Mesenchymal stem cell (in vitro differentiated cells and primary cell): ENCODE measurements around the gene RIMKLA.

ENCODE experiments used
- DNase-seq: peaks from one replicate; pipeline ENCODE4 v3.0.0-alpha.2; 2013
- H2AFZ ChIP-seq: one replicate; pipeline ENCODE4 v1.6.1; 2013; ENCODE audit warnings: low read depth, mild to moderate bottlenecking, control low read depth, inconsistent platforms, low read length, moderate library complexity
- H2AK5ac ChIP-seq: 2 replicates; pipeline ENCODE4 v1.6.1; 2013; ENCODE audit warnings: low read length, moderate library complexity, mild to moderate bottlenecking, inconsistent platforms; ENCODE audit not compliant: severe bottlenecking
- H2BK120ac ChIP-seq: one replicate; pipeline ENCODE4 v1.6.1; 2013; ENCODE audit warnings: low read depth, mild to moderate bottlenecking, inconsistent platforms, low read length, moderate library complexity
- H2BK12ac ChIP-seq, 2 experiments: one replicate each; pipeline ENCODE4 v1.6.1; 2013; ENCODE audit warnings: inconsistent platforms in 2 of 2, low read length in 2 of 2, mild to moderate bottlenecking in 2 of 2, moderate library complexity in 2 of 2, control low read depth in 1 of 2
- H2BK15ac ChIP-seq: one replicate; pipeline ENCODE4 v1.6.1; 2013; ENCODE audit warnings: mild to moderate bottlenecking, low read depth, inconsistent platforms; ENCODE audit not compliant: poor library complexity, severe bottlenecking
- H2BK5ac ChIP-seq: 2 replicates; pipeline ENCODE4 v1.6.1; 2013; ENCODE audit warnings: low read depth, mild to moderate bottlenecking, low read length, control low read depth, inconsistent platforms; ENCODE audit not compliant: poor library complexity, severe bottlenecking
- H3K14ac ChIP-seq, 2 experiments: one replicate each; pipeline ENCODE4 v1.6.1; 2013; ENCODE audit warnings: inconsistent platforms in 2 of 2, low read length in 2 of 2, control low read depth in 1 of 2, mild to moderate bottlenecking in 1 of 2, moderate library complexity in 1 of 2
- H3K18ac ChIP-seq, 2 experiments: one replicate each; pipeline ENCODE4 v1.6.1; 2013; ENCODE audit warnings: inconsistent platforms in 2 of 2, low read length in 2 of 2, control low read depth in 1 of 2, low read depth in 1 of 2, mild to moderate bottlenecking in 1 of 2
- H3K23ac ChIP-seq, 2 experiments: one replicate each; pipeline ENCODE4 v1.6.1; 2013; ENCODE audit warnings: inconsistent platforms in 2 of 2, low read length in 2 of 2, mild to moderate bottlenecking in 2 of 2, moderate library complexity in 2 of 2, control low read depth in 1 of 2
- H3K27ac ChIP-seq: 2 replicates; pipeline ENCODE4 v1.5.1; 2013; ENCODE audit warnings: mild to moderate bottlenecking, moderate library complexity, low read length, control low read depth, inconsistent platforms; ENCODE audit not compliant: poor library complexity, severe bottlenecking
- H3K27me3 ChIP-seq, 2 experiments: 2 replicates each; pipeline versions ENCODE4 v1.6.1 to v1.7.0; 2013; ENCODE audit warnings: low read length in 2 of 2, mild to moderate bottlenecking in 2 of 2, moderate library complexity in 2 of 2, control low read depth in 1 of 2, inconsistent platforms in 1 of 2; ENCODE audit not compliant: control insufficient read depth in 1 of 2, insufficient read depth in 1 of 2
- H3K36me3 ChIP-seq, 2 experiments: 2 replicates each; pipeline versions ENCODE4 v1.6.1 to v1.7.0; 2013; ENCODE audit warnings: low read length in 2 of 2, control low read depth in 1 of 2, inconsistent platforms in 1 of 2, low read depth in 1 of 2, mild to moderate bottlenecking in 1 of 2; ENCODE audit not compliant: insufficient read depth in 2 of 2, control insufficient read depth in 1 of 2
- H3K4ac ChIP-seq, 2 experiments: one replicate each; pipeline ENCODE4 v1.6.1; 2013; ENCODE audit warnings: inconsistent platforms in 2 of 2, low read length in 2 of 2, mild to moderate bottlenecking in 2 of 2, moderate library complexity in 2 of 2, control low read depth in 1 of 2, low read depth in 1 of 2
- H3K4me1 ChIP-seq: 2 replicates; pipeline ENCODE4 v1.6.1; 2013; ENCODE audit warnings: low read depth, low read length, control low read depth; ENCODE audit not compliant: control insufficient read depth, insufficient read depth
- H3K4me2 ChIP-seq: 2 replicates; pipeline ENCODE4 v1.6.1; 2013; ENCODE audit warnings: low read length, mild to moderate bottlenecking, inconsistent platforms; ENCODE audit not compliant: poor library complexity, severe bottlenecking
- H3K4me3 ChIP-seq, 2 experiments: 2 replicates each; pipeline versions ENCODE4 v1.5.1 to v1.7.0; 2013; ENCODE audit warnings: low read length in 2 of 2, mild to moderate bottlenecking in 2 of 2, control low read depth in 1 of 2, low read depth in 1 of 2; ENCODE audit not compliant: insufficient read depth in 1 of 2
- H3K79me1 ChIP-seq: replicated peaks from 2 replicates; pipeline ENCODE4 v1.6.1; 2013; ENCODE audit warnings: mild to moderate bottlenecking, control low read depth, low read length, inconsistent platforms; ENCODE audit not compliant: poor library complexity, severe bottlenecking
- H3K9ac ChIP-seq: 2 replicates; pipeline ENCODE4 v1.7.0; 2013; ENCODE audit warnings: mild to moderate bottlenecking, low read length, moderate library complexity
- H3K9me3 ChIP-seq: 2 replicates; pipeline ENCODE4 v1.7.0; 2013; ENCODE audit warnings: mild to moderate bottlenecking, low read length; ENCODE audit not compliant: control insufficient read depth
- H4K8ac ChIP-seq: one replicate; pipeline ENCODE4 v1.6.1; 2013; ENCODE audit warnings: inconsistent platforms, mild to moderate bottlenecking, low read length, moderate library complexity
- H4K91ac ChIP-seq: one replicate; pipeline ENCODE4 v1.6.1; 2013; ENCODE audit warnings: mild to moderate bottlenecking, low read length, inconsistent platforms
- WGBS: methylation state at CpG from one replicate; pipeline ENCODE4 v1.1.7; 2013; ENCODE audit warnings: mixed read lengths; 5-methylcytosine and 5-hydroxymethylcytosine counted together

The RIMKLA gene

DNA sequence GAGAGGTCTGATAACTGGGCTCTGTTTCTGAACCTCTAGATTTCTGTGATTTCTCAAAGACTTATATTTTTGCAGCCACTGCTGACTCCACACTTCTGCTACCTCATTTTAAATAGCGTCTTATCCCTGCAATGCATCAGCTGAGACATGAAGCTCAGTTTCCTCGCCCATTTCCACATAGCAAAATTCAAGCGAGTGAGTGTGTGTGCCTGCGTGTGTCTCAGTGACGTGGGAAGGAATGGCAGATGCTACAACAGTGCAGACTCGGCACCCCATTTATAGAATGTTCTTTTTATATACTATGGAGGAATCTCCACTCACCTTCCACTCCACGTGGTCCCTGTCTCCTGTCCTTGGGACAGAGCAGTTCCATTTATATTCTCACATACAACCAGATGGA is 39.5 kb downstream of the RIMKLA start:
- H2AFZ ChIP-seq = no peak overlapping the region
- no peak overlapping the region for H3K23ac ChIP-seq
- no peak overlapping the region for H3K9ac ChIP-seq
- no peak overlapping the region for H2AK5ac ChIP-seq
- H3K27me3 ChIP-seq = peaks cover 0 to 41% of the 10 kb centered on the region in 2 experiments
- H3K36me3 ChIP-seq = no peaks in the 10 kb centered on the region
- H2BK120ac ChIP-seq = no peak overlapping the region
- no peak overlapping the region for H2BK5ac ChIP-seq
- peak overlapping the region in 1 of 2 experiments; percentile 8 for H3K4me3 ChIP-seq
- H2BK15ac ChIP-seq = no peak overlapping the region
- WGBS = 92% methylated on average over 7 of the region's 7 CpGs
- H3K79me1 ChIP-seq = no peaks in the 10 kb centered on the region
- peaks cover 9% of the 10 kb centered on the region for H3K4me1 ChIP-seq
- no peak for DNase-seq
- H3K9me3 ChIP-seq = no peaks in the 10 kb centered on the region
- H4K91ac ChIP-seq = no peak overlapping the region
- no peak overlapping the region for H3K4ac ChIP-seq
- H3K14ac ChIP-seq = no peak overlapping the region
- no peak overlapping the region for H3K27ac ChIP-seq
- H3K18ac ChIP-seq = no peak overlapping the region
- H3K4me2 ChIP-seq = no peak overlapping the region
- no peak overlapping the region for H2BK12ac ChIP-seq
- no peak overlapping the region for H4K8ac ChIP-seq

DNA sequence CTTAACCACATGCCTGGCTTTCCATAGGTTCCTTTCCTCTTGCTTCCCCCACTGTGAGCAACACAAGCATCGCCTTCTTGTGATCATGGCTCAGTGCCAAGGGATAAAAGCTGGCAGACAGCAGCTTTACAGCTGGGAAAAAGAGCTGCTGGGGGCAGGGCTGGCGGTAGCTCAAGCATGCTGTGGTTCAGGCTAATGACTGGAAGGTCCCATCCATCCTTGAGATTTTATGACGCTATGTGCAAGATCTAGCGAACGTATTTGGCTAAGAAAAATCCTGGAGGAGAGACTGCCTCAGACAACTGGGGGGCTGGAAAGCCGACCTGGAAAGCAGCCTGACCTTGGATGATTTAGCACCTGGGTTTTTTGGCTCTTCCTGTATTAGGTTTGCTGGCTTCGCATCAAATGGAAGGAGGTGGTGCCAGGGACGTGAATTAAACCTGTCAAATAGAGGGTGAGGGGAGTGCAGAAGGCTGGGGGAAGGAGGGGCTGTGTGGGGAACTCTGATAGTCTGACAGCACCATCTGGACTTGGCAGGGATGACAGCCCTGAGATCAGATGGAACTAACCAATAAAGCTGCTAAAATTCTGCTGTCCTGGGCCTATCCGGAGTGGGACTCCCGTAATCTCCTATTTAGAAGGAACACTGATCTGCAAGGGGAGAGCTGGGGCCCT is 40.5 kb downstream of the RIMKLA start:
- no peaks in the 10 kb centered on the region for H3K79me1 ChIP-seq
- no peak overlapping the region for H2BK15ac ChIP-seq
- H3K9ac ChIP-seq = peak overlapping the region; percentile 15
- H3K4me2 ChIP-seq = no peak overlapping the region
- no peak overlapping the region for H3K4ac ChIP-seq
- peak; percentile 29 for DNase-seq
- H3K18ac ChIP-seq = no peak overlapping the region
- H3K4me3 ChIP-seq = peak overlapping the region in 1 of 2 experiments; percentile 8
- no peak overlapping the region for H4K91ac ChIP-seq
- H3K27me3 ChIP-seq = peaks cover 0 to 35% of the 10 kb centered on the region in 2 experiments
- no peak overlapping the region for H2AFZ ChIP-seq
- H3K36me3 ChIP-seq = no peaks in the 10 kb centered on the region
- no peak overlapping the region for H2BK12ac ChIP-seq
- no peaks in the 10 kb centered on the region for H3K9me3 ChIP-seq
- H4K8ac ChIP-seq = no peak overlapping the region
- no peak overlapping the region for H3K23ac ChIP-seq
- H2AK5ac ChIP-seq = no peak overlapping the region
- H3K14ac ChIP-seq = no peak overlapping the region
- H2BK120ac ChIP-seq = no peak overlapping the region
- H3K27ac ChIP-seq = no peak overlapping the region
- peaks cover 9% of the 10 kb centered on the region for H3K4me1 ChIP-seq
- H2BK5ac ChIP-seq = no peak overlapping the region
- 67% methylated on average over 10 of the region's 10 CpGs for WGBS

DNA sequence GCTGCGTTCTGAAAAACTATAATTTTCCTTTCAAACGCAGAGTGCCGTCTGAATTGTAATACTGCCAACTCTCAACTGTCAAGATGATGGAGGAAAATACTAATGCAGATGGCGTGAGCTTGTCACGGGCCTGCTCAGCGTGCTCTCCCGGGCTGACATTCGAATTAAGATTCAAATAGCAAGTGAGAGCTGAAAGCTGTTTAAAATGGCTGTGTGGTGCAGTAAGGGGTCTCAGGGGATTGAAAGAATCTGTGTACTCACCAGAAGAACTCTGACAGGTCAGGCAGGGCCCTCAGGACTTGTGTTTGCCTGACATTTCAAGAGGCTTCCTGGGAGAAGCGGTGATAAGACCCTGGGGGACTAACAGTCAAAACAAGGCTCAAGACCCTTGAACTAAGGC is 42.1 kb downstream of the RIMKLA start:
- H3K4me1 ChIP-seq = peaks cover 9% of the 10 kb centered on the region
- H3K9me3 ChIP-seq = no peaks in the 10 kb centered on the region
- H3K23ac ChIP-seq = no peak overlapping the region
- no peak overlapping the region for H3K27ac ChIP-seq
- H3K79me1 ChIP-seq = no peaks in the 10 kb centered on the region
- no peak overlapping the region for H4K8ac ChIP-seq
- no peak overlapping the region for H3K9ac ChIP-seq
- no peak overlapping the region for H3K4ac ChIP-seq
- no peak overlapping the region for H2AK5ac ChIP-seq
- H2BK15ac ChIP-seq = no peak overlapping the region
- DNase-seq = no peak
- peaks cover 0 to 31% of the 10 kb centered on the region in 2 experiments for H3K27me3 ChIP-seq
- H2AFZ ChIP-seq = no peak overlapping the region
- H2BK5ac ChIP-seq = no peak overlapping the region
- H2BK12ac ChIP-seq = no peak overlapping the region
- no peak overlapping the region for H4K91ac ChIP-seq
- H3K18ac ChIP-seq = no peak overlapping the region
- 69% methylated on average over 9 of the region's 9 CpGs for WGBS
- no peaks in the 10 kb centered on the region for H3K36me3 ChIP-seq
- H3K14ac ChIP-seq = no peak overlapping the region
- no peak overlapping the region for H3K4me2 ChIP-seq
- no peak overlapping the region for H2BK120ac ChIP-seq
- H3K4me3 ChIP-seq = no peak overlapping the region

DNA sequence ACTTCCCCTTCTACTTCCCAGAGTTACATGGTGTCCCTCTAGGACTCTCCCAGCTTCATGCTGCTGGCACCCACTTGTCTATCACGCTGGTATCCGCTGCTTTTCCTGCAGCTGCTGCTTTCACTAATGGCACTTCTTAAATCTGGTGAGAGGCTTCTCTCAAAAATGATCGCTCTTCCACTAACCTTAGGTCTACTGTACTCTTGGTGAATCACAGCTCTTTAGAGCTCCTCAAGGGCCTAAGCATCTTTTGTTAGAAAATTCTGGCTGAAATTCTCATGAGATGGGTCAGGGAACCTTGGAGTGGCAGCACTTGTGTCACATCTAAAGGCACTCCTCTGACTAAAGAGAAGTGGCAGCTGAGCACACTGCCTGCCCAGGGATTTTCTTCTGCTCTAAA is 43.1 kb downstream of the RIMKLA start:
- Histone ChIP-seq H3K79me1 (no peaks in the 10 kb centered on the region), H3K4me2 (no peak overlapping the region), H3K9me3 (no peaks in the 10 kb centered on the region), H3K14ac (no peak overlapping the region), H2BK120ac (no peak overlapping the region), H3K27me3 (peaks cover 0 to 25% of the 10 kb centered on the region in 2 experiments), H3K4me1 (peaks cover 9% of the 10 kb centered on the region), H3K18ac (no peak overlapping the region), H2AK5ac (no peak overlapping the region), H2BK12ac (no peak overlapping the region), H3K27ac (no peak overlapping the region), H4K8ac (no peak overlapping the region), H4K91ac (no peak overlapping the region), H3K4me3 (no peak overlapping the region), H3K4ac (no peak overlapping the region), H2BK5ac (peak overlapping the region; percentile 53), H2BK15ac (no peak overlapping the region), H3K9ac (no peak overlapping the region), H3K36me3 (no peaks in the 10 kb centered on the region), H2AFZ (no peak overlapping the region), H3K23ac (no peak overlapping the region)
- WGBS = 69% methylated on average over 2 of the region's 3 CpGs
- DNase-seq = no peak
